VCaP (cell line): ENCODE data around the gene CCKAR.

ENCODE experiments used
- H3K27ac ChIP-seq: fragments of 450-650 bp; 2 replicates; pipeline ENCODE4 v1.5.1; 2017
- TF ChIP-seq, protein P1 (sequence below): fragments of 450-650 bp; conservative IDR thresholded peaks from 2 replicates; pipeline ENCODE4 v1.5.1; 2017; ENCODE audit warnings: mild to moderate bottlenecking, moderate library complexity

The CCKAR gene

DNA sequence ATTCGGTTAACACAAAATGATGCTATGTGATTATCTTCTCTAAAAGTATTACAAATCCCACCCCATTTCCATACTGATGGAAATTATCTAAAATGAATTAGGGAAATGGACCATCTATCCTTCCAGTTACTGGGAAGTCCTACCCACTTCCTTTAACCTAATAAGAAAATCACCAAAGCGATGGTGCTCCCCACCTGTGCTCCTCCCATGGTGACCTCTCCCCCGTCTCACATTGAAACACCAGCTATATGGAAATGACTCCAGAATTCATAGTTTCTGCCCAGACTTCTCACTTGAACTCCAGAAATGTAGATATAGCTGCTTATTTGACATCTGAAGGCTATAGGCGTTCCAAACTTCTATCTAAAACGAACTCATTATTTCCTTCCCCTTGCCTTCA, 48.5 kb downstream of the CCKAR start:
- TF ChIP-seq, protein P1, sequence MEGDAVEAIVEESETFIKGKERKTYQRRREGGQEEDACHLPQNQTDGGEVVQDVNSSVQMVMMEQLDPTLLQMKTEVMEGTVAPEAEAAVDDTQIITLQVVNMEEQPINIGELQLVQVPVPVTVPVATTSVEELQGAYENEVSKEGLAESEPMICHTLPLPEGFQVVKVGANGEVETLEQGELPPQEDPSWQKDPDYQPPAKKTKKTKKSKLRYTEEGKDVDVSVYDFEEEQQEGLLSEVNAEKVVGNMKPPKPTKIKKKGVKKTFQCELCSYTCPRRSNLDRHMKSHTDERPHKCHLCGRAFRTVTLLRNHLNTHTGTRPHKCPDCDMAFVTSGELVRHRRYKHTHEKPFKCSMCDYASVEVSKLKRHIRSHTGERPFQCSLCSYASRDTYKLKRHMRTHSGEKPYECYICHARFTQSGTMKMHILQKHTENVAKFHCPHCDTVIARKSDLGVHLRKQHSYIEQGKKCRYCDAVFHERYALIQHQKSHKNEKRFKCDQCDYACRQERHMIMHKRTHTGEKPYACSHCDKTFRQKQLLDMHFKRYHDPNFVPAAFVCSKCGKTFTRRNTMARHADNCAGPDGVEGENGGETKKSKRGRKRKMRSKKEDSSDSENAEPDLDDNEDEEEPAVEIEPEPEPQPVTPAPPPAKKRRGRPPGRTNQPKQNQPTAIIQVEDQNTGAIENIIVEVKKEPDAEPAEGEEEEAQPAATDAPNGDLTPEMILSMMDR, result no peak
- no peak overlapping the region for H3K27ac ChIP-seq

DNA sequence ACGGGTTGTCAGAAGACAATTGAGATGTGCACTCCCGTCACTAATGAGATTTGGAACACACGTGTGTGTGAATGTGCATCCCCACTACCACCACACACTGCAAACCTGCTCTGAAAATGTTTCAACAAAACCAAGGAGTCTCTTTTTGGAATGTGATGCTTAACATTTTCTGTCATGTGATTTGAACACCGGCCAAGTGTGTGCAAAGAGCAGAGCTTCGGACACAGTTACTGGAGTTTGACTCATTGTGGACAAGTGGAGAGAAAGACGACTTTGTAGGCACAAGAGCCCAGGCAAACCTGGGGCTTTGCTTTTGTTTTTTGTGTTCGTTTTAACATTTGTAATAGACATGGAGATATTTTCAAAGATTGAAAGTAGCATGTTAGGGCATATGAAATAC, 49.2 kb downstream of the CCKAR start:
- H3K27ac ChIP-seq, result no peak overlapping the region
- TF ChIP-seq, protein P1, result no peak

DNA sequence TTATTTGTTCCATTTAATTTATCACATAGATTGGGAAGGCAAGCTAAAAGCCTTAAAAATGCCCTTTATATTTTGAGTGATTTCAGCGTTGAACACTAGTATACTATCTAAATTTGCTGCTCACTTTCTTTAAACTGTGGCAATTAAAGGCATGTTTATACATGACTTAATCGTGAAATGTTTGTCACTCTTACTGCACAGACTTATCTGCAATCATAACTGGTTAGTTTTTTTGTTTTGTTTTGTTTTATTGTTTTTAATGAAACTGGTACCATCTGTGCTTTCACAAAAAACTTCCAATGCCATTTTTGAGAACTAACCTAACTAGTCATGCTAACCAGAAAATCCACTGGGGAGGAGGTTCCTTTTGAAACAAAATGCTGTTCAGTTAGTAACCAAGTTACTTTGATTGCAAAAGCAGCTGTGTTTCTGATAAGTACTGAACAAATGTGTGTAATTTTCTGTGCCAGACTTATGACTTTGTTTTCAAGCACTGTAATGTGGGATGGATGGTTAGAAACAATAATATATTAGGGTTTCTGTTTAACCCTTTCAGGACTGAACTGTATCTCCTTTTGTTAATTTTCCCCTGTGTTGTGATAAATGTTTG, 56.1 kb downstream of the CCKAR start:
- TF ChIP-seq, protein P1, result no peak
- no peak overlapping the region for H3K27ac ChIP-seq

DNA sequence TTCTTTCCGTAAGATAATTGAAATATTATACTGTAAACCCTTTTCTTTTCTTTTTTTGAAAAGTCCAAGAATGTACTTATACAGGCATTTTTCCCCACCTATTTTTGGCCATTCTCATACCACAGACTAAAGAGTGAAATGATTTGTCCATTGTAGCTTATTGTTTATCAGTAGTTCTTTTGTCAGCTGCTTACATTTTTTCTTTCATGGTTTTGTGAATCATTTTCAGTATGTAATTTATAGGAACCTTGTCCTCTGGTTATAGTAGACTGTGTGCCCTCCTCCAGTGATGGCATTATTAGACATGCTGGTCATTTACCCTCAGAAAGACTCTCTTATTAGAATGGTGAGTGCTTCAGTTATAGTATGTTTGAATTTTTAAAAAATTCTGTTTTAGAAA, 56.7 kb downstream of the CCKAR start:
- TF ChIP-seq, protein P1, result no peak
- H3K27ac ChIP-seq, result no peak overlapping the region

DNA sequence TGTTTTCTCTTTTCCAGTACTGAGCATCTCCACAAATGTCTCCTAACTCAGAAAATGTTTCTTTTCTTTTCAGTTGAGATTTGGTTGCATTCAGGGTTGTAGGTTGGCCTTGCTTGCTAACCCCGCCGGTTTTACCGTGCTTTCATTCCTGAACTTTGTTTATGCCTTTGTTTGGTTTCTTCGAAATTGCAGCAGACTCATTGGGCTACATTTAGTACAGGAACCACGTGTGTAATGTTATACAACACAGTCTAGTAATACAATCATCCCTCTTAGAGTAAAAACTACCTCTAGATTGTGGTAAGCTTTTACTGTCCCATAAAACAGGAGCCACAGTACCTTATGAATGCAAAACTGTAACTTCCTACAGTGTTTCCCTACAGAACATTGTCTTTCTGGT, 57.9 kb downstream of the CCKAR start:
- TF ChIP-seq, protein P1, result no peak

GRCh38 chr4:26431461-26432180, 58.7 kb downstream of the CCKAR start:
- TF ChIP-seq, protein P1, result no peak
- no peak overlapping the region for H3K27ac ChIP-seq

More for the DNA sequence above, 57.9 kb downstream of the CCKAR start:
- H3K27ac ChIP-seq, result no peak overlapping the region
